K562 (cell line): ENCODE results near the gene ISG20L2. TPM values are rescaled to one million over a fixed set of nuclear protein-coding genes. Genes with fewer than 3 reads are reported as not detected.

ENCODE experiments used
- MED1 ChIP-seq: sonication (generic); formaldehyde crosslinking; IDR thresholded peaks from 2 replicates; pipeline ENCODE4 v1.8.1; 2023; ENCODE audit warnings: missing genetic modification reagents, borderline replicate concordance
- POU5F1 ChIP-seq: fragments of 150-350 bp; IDR thresholded peaks from 2 replicates; pipeline ENCODE4 v1.6.1; 2014; ENCODE audit warnings: borderline replicate concordance, low read length, low read depth, mild to moderate bottlenecking; ENCODE audit not compliant: partially characterized antibody
- ZNF121 ChIP-seq: sonication (generic); formaldehyde crosslinking; conservative IDR thresholded peaks from 2 replicates; pipeline ENCODE4 v1.8.0; 2022; ENCODE audit warnings: missing genetic modification reagents
- ZNF184 ChIP-seq: sonication (generic); formaldehyde crosslinking; IDR thresholded peaks from 2 replicates; pipeline ENCODE4 v1.5.0; 2020; ENCODE audit warnings: missing genetic modification reagents
- ZNF780A ChIP-seq: fragments of 250-450 bp; sonication (Bioruptor Pico); IDR thresholded peaks from 2 replicates; pipeline ENCODE4 v1.5.0; 2021; ENCODE audit warnings: mild to moderate bottlenecking
- polyA plus RNA-seq, 8 experiments: library from polyadenylated mRNA; depleted of rRNA in 4 of 8; stranded (reverse) in 5 of 8; unstranded in 3 of 8; fragments of >200 nt; fragmentation: Nextera tagmentation in 2 of 8; fragmentation: Illumina TruSeq in 1 of 8; extraction: Ambion mirVana in 2 of 8; extraction: Trizol in 1 of 8; gene quantifications; 2 replicates each; pipeline versions ENCODE4 v1.2.1 to v1.2.3, GENCODE V29; 2011 to 2014; ENCODE audit warnings: inconsistent platforms in 1 of 8, missing spikeins in 1 of 8
- total RNA-seq, 7 experiments: library from RNA; depleted of rRNA in 6 of 7; stranded (reverse); fragments of >200 nt in 6 of 7; fragmentation: Illumina TruSeq in 2 of 7; extraction: Trizol in 2 of 7; gene quantifications; 2 replicates each; pipeline versions ENCODE4 v1.2.1 to v1.2.3, GENCODE V29; 2011 to 2021; ENCODE audit warnings: low replicate concordance in 1 of 7
- TF ChIP-seq, protein P1 (sequence below), 2 experiments: fragments of 450-650 bp; IDR thresholded peaks; 2 replicates each; pipeline ENCODE4 v1.6.1; 2018; ENCODE audit warnings: mild to moderate bottlenecking in 2 of 2, low read depth in 1 of 2; ENCODE audit not compliant: partially characterized antibody in 2 of 2
- TF ChIP-seq, protein P2 (sequence below): fragments of 250-450 bp; sonication (Bioruptor Pico); IDR thresholded peaks from 2 replicates; pipeline ENCODE4 v1.8.0; 2021; ENCODE audit warnings: moderate library complexity, mild to moderate bottlenecking, inconsistent platforms
- TF ChIP-seq, protein P3 (sequence below): sonication (generic); formaldehyde crosslinking; IDR thresholded peaks from 2 replicates; pipeline ENCODE4 v1.8.0; 2022; ENCODE audit warnings: mild to moderate bottlenecking, missing genetic modification reagents
- TF ChIP-seq, protein P4 (sequence below), 2 experiments: fragments of 450-650 bp in 1 of 2; sonication (generic) in 1 of 2; formaldehyde crosslinking in 1 of 2; IDR thresholded peaks; 2 replicates each; pipeline versions ENCODE4 v1.7.1 to v1.9.0; 2016 to 2022; ENCODE audit warnings: inconsistent platforms in 1 of 2, mild to moderate bottlenecking in 1 of 2, missing genetic modification reagents in 1 of 2

Gene ISG20L2
- total and polyA plus RNA-seq, 9 of the 15 experiments (the other 6 are each of a cell fraction or from before 2014, with no cell fraction given), result 21.3 to 130 (median 50.3) TPM

DNA sequence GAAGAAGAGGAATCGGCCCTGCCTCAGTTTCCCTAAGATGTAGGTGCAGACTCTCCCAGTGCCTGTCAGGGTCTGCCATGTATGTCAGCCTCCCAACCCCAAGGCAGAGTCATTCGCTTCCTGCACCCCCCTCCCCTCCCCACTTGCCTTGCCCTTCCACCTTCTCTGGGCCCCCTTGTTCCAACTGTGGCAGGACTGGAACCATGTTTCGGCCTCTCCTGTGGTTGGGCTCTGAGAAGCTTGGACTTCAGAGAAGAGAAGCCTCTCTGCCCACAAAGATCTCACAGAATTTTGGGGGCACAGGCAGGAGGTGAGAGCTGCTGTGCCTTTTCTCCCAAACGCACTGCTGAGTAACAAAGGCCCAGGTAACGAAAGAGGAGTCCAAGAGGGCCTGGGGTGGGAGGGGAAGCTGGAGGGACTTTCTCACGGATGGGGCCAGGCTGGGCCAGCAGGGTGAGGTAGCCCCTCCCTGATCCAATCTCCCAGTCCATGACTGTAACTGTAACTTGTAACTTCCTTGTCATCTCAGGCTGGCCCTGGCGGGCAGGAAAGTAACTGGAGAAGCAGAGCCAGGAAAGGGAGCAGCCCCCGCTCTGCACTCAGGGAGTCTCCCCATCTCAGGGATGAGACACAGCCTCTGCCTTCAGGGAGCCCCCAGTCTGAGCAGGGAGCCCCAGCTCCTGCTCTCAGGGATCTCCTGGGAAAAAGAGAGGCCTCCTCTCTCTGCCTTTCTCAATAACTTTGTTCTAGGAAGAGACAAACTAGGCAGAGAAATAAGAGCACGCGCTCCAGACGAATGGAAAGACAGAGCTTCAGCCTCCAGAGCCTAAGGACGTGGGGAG, 34.5 kb downstream of the ISG20L2 start (continued):
- TF ChIP-seq, protein P1, sequence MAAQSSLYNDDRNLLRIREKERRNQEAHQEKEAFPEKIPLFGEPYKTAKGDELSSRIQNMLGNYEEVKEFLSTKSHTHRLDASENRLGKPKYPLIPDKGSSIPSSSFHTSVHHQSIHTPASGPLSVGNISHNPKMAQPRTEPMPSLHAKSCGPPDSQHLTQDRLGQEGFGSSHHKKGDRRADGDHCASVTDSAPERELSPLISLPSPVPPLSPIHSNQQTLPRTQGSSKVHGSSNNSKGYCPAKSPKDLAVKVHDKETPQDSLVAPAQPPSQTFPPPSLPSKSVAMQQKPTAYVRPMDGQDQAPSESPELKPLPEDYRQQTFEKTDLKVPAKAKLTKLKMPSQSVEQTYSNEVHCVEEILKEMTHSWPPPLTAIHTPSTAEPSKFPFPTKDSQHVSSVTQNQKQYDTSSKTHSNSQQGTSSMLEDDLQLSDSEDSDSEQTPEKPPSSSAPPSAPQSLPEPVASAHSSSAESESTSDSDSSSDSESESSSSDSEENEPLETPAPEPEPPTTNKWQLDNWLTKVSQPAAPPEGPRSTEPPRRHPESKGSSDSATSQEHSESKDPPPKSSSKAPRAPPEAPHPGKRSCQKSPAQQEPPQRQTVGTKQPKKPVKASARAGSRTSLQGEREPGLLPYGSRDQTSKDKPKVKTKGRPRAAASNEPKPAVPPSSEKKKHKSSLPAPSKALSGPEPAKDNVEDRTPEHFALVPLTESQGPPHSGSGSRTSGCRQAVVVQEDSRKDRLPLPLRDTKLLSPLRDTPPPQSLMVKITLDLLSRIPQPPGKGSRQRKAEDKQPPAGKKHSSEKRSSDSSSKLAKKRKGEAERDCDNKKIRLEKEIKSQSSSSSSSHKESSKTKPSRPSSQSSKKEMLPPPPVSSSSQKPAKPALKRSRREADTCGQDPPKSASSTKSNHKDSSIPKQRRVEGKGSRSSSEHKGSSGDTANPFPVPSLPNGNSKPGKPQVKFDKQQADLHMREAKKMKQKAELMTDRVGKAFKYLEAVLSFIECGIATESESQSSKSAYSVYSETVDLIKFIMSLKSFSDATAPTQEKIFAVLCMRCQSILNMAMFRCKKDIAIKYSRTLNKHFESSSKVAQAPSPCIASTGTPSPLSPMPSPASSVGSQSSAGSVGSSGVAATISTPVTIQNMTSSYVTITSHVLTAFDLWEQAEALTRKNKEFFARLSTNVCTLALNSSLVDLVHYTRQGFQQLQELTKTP (IDR thresholded peaks at IDR 0.05; ENCODE audit: low read depth in 1 of 2, partially characterized antibody in 2 of 2), result no peak
- TF ChIP-seq, protein P2, sequence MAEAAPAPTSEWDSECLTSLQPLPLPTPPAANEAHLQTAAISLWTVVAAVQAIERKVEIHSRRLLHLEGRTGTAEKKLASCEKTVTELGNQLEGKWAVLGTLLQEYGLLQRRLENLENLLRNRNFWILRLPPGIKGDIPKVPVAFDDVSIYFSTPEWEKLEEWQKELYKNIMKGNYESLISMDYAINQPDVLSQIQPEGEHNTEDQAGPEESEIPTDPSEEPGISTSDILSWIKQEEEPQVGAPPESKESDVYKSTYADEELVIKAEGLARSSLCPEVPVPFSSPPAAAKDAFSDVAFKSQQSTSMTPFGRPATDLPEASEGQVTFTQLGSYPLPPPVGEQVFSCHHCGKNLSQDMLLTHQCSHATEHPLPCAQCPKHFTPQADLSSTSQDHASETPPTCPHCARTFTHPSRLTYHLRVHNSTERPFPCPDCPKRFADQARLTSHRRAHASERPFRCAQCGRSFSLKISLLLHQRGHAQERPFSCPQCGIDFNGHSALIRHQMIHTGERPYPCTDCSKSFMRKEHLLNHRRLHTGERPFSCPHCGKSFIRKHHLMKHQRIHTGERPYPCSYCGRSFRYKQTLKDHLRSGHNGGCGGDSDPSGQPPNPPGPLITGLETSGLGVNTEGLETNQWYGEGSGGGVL, result no peak
- no peak for TF ChIP-seq ZNF780A (CRISPR knock-in tag)
- no peak for TF ChIP-seq MED1 (CRISPR knock-in tag)
- TF ChIP-seq, protein P3, sequence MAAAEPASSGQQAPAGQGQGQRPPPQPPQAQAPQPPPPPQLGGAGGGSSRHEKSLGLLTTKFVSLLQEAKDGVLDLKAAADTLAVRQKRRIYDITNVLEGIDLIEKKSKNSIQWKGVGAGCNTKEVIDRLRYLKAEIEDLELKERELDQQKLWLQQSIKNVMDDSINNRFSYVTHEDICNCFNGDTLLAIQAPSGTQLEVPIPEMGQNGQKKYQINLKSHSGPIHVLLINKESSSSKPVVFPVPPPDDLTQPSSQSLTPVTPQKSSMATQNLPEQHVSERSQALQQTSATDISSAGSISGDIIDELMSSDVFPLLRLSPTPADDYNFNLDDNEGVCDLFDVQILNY, result no peak
- TF ChIP-seq, protein P4, sequence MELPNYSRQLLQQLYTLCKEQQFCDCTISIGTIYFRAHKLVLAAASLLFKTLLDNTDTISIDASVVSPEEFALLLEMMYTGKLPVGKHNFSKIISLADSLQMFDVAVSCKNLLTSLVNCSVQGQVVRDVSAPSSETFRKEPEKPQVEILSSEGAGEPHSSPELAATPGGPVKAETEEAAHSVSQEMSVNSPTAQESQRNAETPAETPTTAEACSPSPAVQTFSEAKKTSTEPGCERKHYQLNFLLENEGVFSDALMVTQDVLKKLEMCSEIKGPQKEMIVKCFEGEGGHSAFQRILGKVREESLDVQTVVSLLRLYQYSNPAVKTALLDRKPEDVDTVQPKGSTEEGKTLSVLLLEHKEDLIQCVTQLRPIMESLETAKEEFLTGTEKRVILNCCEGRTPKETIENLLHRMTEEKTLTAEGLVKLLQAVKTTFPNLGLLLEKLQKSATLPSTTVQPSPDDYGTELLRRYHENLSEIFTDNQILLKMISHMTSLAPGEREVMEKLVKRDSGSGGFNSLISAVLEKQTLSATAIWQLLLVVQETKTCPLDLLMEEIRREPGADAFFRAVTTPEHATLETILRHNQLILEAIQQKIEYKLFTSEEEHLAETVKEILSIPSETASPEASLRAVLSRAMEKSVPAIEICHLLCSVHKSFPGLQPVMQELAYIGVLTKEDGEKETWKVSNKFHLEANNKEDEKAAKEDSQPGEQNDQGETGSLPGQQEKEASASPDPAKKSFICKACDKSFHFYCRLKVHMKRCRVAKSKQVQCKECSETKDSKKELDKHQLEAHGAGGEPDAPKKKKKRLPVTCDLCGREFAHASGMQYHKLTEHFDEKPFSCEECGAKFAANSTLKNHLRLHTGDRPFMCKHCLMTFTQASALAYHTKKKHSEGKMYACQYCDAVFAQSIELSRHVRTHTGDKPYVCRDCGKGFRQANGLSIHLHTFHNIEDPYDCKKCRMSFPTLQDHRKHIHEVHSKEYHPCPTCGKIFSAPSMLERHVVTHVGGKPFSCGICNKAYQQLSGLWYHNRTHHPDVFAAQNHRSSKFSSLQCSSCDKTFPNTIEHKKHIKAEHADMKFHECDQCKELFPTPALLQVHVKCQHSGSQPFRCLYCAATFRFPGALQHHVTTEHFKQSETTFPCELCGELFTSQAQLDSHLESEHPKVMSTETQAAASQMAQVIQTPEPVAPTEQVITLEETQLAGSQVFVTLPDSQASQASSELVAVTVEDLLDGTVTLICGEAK (IDR thresholded peaks at IDR 0.05), result no peak; the same call in 1 of the 2 replicates
- TF ChIP-seq, protein P4 (CRISPR knock-in tag; IDR thresholded peaks at IDR 0.05), result no peak
- TF ChIP-seq ZNF121, result no peak
- no peak for TF ChIP-seq POU5F1
- no peak for TF ChIP-seq ZNF184 (CRISPR knock-in tag)
